Measurements from ENCODE around the gene FRAS1. TPM values are rescaled to one million over a fixed set of nuclear protein-coding genes. Genes with fewer than 3 reads are reported as not detected.
"Not testable (repeated sequence)": the region's sequence is repeated elsewhere in the genome, so short reads cannot be mapped to it uniquely, and the experiment has no call there.

Gene FRAS1
- polyA plus RNA-seq, 2 of the 4 experiments (the other 2 are of a cell fraction) = 2.3 to 5.8 TPM

DNA sequence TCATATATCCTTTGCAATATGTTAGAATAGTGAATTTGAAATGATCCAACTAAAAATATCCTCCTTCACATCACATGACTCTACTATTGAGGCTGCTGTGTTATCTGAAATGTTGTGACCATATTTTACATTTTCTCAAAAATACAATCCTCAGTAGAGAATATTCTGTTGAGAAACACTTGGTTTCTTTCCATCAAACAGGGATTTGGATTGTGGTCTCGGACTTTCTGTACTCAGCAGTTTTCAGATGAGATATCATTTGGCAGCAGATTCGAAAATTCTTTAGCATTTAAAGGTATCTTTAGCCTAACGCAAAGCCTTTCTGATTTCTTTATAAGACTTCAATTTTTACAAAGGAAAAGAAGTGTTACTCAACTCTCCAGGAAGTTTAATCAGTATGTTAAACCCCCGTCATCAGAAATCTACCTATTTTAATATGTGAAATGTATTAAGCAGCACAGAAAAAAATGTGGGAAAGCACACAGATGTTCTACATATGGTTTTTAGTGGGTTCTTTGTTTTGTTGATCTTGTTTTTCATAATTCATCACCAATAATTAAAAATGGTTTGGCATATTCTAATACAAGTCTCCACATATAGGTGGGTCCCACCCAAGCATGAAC, 439.0 kb downstream of the FRAS1 start:
- WGBS (ENCODE audit: missing lambda C conversion rate) = 84% methylated on average over 4 of the region's 4 CpGs
- no peak for ATAC-seq
- DNase-seq (ENCODE audit: low read depth in 1 of 2, low spot score in 1 of 2) = no peak
- peaks cover 8% of the 10 kb centered on the region; the same call in 2 of the 3 replicates for H3K4me1 ChIP-seq
- no peak overlapping the region for H3K4me2 ChIP-seq
- no peak for FAIRE-seq
- no peak overlapping the region for H3K27ac ChIP-seq
- no peaks in the 10 kb centered on the region for H3K9me3 ChIP-seq
- TF ChIP-seq CEBPB (IDR thresholded peaks at IDR 0.05) = no peak
- no peak for TF ChIP-seq SMC3 (IDR thresholded peaks at IDR 0.05)
- no peak for TF ChIP-seq FOSB (CRISPR knock-in tag; IDR thresholded peaks at IDR 0.05)
- TF ChIP-seq POLR2A (IDR thresholded peaks at IDR 0.05; ENCODE audit: low read length) = no peak
- no peak for TF ChIP-seq FOSL2 (IDR thresholded peaks at IDR 0.05)
- no peak for TF ChIP-seq FOSL2 (CRISPR knock-in tag; IDR thresholded peaks at IDR 0.05)
- TF ChIP-seq RAD21 (conservative IDR thresholded peaks at IDR 0.05 in 1 of 2, IDR thresholded peaks at IDR 0.05 in 1 of 2) = no peak
- TF ChIP-seq, protein P1, sequence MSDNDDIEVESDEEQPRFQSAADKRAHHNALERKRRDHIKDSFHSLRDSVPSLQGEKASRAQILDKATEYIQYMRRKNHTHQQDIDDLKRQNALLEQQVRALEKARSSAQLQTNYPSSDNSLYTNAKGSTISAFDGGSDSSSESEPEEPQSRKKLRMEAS (IDR thresholded peaks at IDR 0.05) = no peak
- no peak for TF ChIP-seq PHF8 (IDR thresholded peaks at IDR 0.05; ENCODE audit: borderline replicate concordance, low read depth)
- no peak for TF ChIP-seq ZC3H11A (IDR thresholded peaks at IDR 0.05)
- TF ChIP-seq SREBF2 (IDR thresholded peaks at IDR 0.05) = no peak
- TF ChIP-seq MAZ (IDR thresholded peaks at IDR 0.05; ENCODE audit: borderline replicate concordance, low read depth, low read length) = no peak
- TF ChIP-seq HOXB5 (CRISPR knock-in tag; IDR thresholded peaks at IDR 0.05) = no peak
- no peak for TF ChIP-seq RFX5 (IDR thresholded peaks at IDR 0.05)
- no peak for TF ChIP-seq CBX2 (IDR thresholded peaks at IDR 0.05; ENCODE audit: borderline replicate concordance, low read depth)
- TF ChIP-seq, protein P2, sequence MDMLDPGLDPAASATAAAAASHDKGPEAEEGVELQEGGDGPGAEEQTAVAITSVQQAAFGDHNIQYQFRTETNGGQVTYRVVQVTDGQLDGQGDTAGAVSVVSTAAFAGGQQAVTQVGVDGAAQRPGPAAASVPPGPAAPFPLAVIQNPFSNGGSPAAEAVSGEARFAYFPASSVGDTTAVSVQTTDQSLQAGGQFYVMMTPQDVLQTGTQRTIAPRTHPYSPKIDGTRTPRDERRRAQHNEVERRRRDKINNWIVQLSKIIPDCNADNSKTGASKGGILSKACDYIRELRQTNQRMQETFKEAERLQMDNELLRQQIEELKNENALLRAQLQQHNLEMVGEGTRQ (IDR thresholded peaks at IDR 0.05) = no peak
- TF ChIP-seq, protein P3, sequence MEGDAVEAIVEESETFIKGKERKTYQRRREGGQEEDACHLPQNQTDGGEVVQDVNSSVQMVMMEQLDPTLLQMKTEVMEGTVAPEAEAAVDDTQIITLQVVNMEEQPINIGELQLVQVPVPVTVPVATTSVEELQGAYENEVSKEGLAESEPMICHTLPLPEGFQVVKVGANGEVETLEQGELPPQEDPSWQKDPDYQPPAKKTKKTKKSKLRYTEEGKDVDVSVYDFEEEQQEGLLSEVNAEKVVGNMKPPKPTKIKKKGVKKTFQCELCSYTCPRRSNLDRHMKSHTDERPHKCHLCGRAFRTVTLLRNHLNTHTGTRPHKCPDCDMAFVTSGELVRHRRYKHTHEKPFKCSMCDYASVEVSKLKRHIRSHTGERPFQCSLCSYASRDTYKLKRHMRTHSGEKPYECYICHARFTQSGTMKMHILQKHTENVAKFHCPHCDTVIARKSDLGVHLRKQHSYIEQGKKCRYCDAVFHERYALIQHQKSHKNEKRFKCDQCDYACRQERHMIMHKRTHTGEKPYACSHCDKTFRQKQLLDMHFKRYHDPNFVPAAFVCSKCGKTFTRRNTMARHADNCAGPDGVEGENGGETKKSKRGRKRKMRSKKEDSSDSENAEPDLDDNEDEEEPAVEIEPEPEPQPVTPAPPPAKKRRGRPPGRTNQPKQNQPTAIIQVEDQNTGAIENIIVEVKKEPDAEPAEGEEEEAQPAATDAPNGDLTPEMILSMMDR (IDR thresholded peaks at IDR 0.05) = no peak
- CTCF ChIA-PET = no interaction called here
- no peak overlapping the region for H3K4me3 ChIP-seq
- POLR2A ChIA-PET = no interaction called here

DNA sequence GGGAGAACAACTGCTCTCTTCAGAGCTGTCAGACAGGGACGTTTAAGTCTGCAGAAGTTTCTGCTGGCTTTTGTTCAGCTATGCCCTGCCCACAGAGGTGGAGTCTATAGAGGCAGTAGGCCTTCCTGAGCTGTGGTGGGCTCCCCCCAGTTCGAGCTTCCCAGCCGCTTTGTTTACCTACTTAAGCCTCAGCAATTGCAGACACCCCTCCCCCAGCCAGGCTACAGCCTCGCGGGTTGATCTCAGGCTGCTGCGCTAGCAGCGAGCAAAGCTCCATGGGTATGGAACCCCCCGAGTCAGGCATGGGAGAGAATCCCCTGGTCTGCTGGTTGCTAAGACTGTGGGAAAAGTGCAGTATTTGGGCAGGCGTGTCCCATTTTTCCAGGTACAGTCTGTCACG, 449.1 kb downstream of the FRAS1 start:
- FAIRE-seq = not testable (repeated sequence)

DNA sequence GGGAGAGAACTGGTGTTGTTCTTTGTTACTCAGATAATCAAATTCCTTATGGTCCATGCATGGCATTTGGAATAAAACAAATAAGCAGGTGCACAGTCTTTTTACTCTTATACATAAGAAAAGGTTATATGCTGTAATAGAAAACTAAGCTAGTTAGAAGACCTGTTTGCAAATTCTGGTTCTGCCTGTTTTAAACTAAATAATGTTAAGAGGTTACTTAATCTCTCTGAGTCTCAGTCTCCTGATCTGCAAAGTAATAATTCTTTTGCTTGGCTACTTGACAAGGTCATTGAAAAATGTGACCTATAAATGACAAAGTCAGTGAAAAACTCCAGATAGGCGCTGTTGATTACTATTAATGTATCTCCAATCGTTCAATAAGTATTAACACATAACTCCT, 451.9 kb downstream of the FRAS1 start:
- 55% methylated on average over 2 of the region's 2 CpGs for WGBS (ENCODE audit: missing lambda C conversion rate)
- Histone ChIP-seq H3K27ac (no peak overlapping the region), H3K4me3 (no peak overlapping the region), H3K4me2 (no peak overlapping the region), H3K9me3 (no peaks in the 10 kb centered on the region), H3K4me1 (no peaks in the 10 kb centered on the region)
- ATAC-seq = no peak
- TF ChIP-seq MAZ (IDR thresholded peaks at IDR 0.05; ENCODE audit: borderline replicate concordance, low read depth, low read length) = no peak
- no peak for TF ChIP-seq RARB (CRISPR knock-in tag; IDR thresholded peaks at IDR 0.05)
- no peak for TF ChIP-seq KDM5A (IDR thresholded peaks at IDR 0.05)
- no peak for TF ChIP-seq HDAC2 (IDR thresholded peaks at IDR 0.05)
- no peak for TF ChIP-seq GATA3 (IDR thresholded peaks at IDR 0.05; ENCODE audit: borderline replicate concordance)
- no peak for TF ChIP-seq HOXB13 (CRISPR knock-in tag; IDR thresholded peaks at IDR 0.05; ENCODE audit: low read depth)
- TF ChIP-seq FOSB (CRISPR knock-in tag; IDR thresholded peaks at IDR 0.05) = no peak
- TF ChIP-seq NFE2L2 (conservative IDR thresholded peaks at IDR 0.05; ENCODE audit: low read length) = no peak
- no peak for TF ChIP-seq NR3C1 (IDR thresholded peaks at IDR 0.05)
- TF ChIP-seq HOXA7 (CRISPR knock-in tag; IDR thresholded peaks at IDR 0.05) = no peak
- TF ChIP-seq FOSL2 (IDR thresholded peaks at IDR 0.05) = no peak
- no peak for TF ChIP-seq FOSL2 (CRISPR knock-in tag; IDR thresholded peaks at IDR 0.05)
- TF ChIP-seq, protein P2 (IDR thresholded peaks at IDR 0.05) = no peak
- TF ChIP-seq BHLHE40 (IDR thresholded peaks at IDR 0.05; ENCODE audit: low read depth, low read length) = no peak
- TF ChIP-seq ZC3H11A (IDR thresholded peaks at IDR 0.05) = no peak
- no peak for TF ChIP-seq SMC3 (IDR thresholded peaks at IDR 0.05)
- TF ChIP-seq CBX2 (IDR thresholded peaks at IDR 0.05; ENCODE audit: borderline replicate concordance, low read depth) = no peak
- no peak for TF ChIP-seq ZSCAN20 (CRISPR knock-in tag; IDR thresholded peaks at IDR 0.05)
- TF ChIP-seq, protein P4, sequence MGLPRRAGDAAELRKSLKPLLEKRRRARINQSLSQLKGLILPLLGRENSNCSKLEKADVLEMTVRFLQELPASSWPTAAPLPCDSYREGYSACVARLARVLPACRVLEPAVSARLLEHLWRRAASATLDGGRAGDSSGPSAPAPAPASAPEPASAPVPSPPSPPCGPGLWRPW (IDR thresholded peaks at IDR 0.05) = no peak
- TF ChIP-seq, protein P5, sequence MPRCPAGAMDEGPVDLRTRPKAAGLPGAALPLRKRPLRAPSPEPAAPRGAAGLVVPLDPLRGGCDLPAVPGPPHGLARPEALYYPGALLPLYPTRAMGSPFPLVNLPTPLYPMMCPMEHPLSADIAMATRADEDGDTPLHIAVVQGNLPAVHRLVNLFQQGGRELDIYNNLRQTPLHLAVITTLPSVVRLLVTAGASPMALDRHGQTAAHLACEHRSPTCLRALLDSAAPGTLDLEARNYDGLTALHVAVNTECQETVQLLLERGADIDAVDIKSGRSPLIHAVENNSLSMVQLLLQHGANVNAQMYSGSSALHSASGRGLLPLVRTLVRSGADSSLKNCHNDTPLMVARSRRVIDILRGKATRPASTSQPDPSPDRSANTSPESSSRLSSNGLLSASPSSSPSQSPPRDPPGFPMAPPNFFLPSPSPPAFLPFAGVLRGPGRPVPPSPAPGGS (IDR thresholded peaks at IDR 0.05) = no peak
- DNase-seq (ENCODE audit: low read depth in 1 of 2, low spot score in 1 of 2) = no peak
- no peak for FAIRE-seq
- POLR2A ChIA-PET = no interaction called here
- CTCF ChIA-PET = no interaction called here

More for the DNA sequence above, 449.1 kb downstream of the FRAS1 start:
- WGBS (ENCODE audit: missing lambda C conversion rate) = 74% methylated on average over 4 of the region's 10 CpGs
- H3K27ac ChIP-seq; H3K4me1 ChIP-seq; POLR2A ChIA-PET; H3K9me3 ChIP-seq; H3K4me2 ChIP-seq; DNase-seq (ENCODE audit: low read depth in 1 of 2, low spot score in 1 of 2); ATAC-seq; H3K4me3 ChIP-seq: not testable (repeated sequence)
- CTCF ChIA-PET = interaction anchor here (2.0 kb wide), 1 partner anchor 10 kb away, joined by 4 read pairs; no protein-coding TSS in a partner anchor
